K562 (cell line): ENCODE data around the gene LONRF3.

Experiments used
- ARID3A ChIP-seq: IDR thresholded peaks from 2 replicates; pipeline ENCODE4 v1.6.1; 2012; ENCODE audit warnings: low read depth, low read length, improper control_type of control experiment, borderline replicate concordance
- ATF3 ChIP-seq, 2 experiments: fragments of 450-650 bp in 1 of 2; sonication (generic) in 1 of 2; formaldehyde crosslinking in 1 of 2; IDR thresholded peaks in 1 of 2; conservative IDR thresholded peaks in 1 of 2; 2 replicates each; pipeline versions ENCODE4 v1.6.1 to v1.8.1; 2016 to 2023; ENCODE audit warnings: mild to moderate bottlenecking in 2 of 2, moderate library complexity in 2 of 2, inconsistent platforms in 1 of 2, missing genetic modification reagents in 1 of 2
- CTCF ChIP-seq, 3 experiments: IDR thresholded peaks in 2 of 3; conservative IDR thresholded peaks in 1 of 3; 2 replicates each; pipeline ENCODE4 v1.5.1; 2011 to 2012; ENCODE audit warnings: low read length in 3 of 3, mild to moderate bottlenecking in 3 of 3, control low read depth in 2 of 3, improper control_type of control experiment in 1 of 3, inconsistent platforms in 1 of 3, low read depth in 1 of 3, mixed read lengths in 1 of 3, moderate library complexity in 1 of 3; ENCODE audit not compliant: insufficient read depth in 2 of 3
- EP300 ChIP-seq: IDR thresholded peaks from 2 replicates; pipeline ENCODE4 v1.6.1; 2012; ENCODE audit warnings: low read length, improper control_type of control experiment
- ETV6 ChIP-seq, 3 experiments: fragments of 150-350 bp in 1 of 3; sonication (generic) in 1 of 3; formaldehyde crosslinking in 1 of 3; IDR thresholded peaks; 2 replicates each; pipeline versions ENCODE4 v1.6.1 to v1.8.0; 2014 to 2022; ENCODE audit warnings: borderline replicate concordance in 2 of 3, low read depth in 2 of 3, antibody characterized with exemption in 1 of 3, low read length in 1 of 3, mild to moderate bottlenecking in 1 of 3, missing genetic modification reagents in 1 of 3
- EZH2 ChIP-seq: IDR thresholded peaks from 2 replicates; pipeline ENCODE4 v1.6.1; 2012; ENCODE audit warnings: low read depth, mild to moderate bottlenecking, inconsistent platforms, low read length, borderline replicate concordance
- GABPB1 ChIP-seq: sonication (generic); formaldehyde crosslinking; IDR thresholded peaks from 2 replicates; pipeline ENCODE4 v1.8.0; 2022; ENCODE audit warnings: mild to moderate bottlenecking, missing genetic modification reagents
- POLR2A ChIP-seq: fragments of 450-650 bp; conservative IDR thresholded peaks from 2 replicates; pipeline ENCODE4 v1.6.1; 2016
- RBM22 ChIP-seq: fragments of 200-400 bp; formaldehyde crosslinking; IDR thresholded peaks from 2 replicates; pipeline ENCODE4 v1.6.1; 2018; ENCODE audit warnings: low read length, low read depth; ENCODE audit not compliant: poor library complexity, severe bottlenecking
- SMAD1 ChIP-seq: fragments of 150-350 bp; IDR thresholded peaks from 2 replicates; pipeline ENCODE4 v1.6.1; 2014; ENCODE audit warnings: low read length, low read depth; ENCODE audit not compliant: partially characterized antibody
- SRSF9 ChIP-seq: fragments of 200-400 bp; formaldehyde crosslinking; IDR thresholded peaks from 2 replicates; pipeline ENCODE4 v1.6.1; 2017; ENCODE audit warnings: low read depth, low read length, borderline replicate concordance
- TARDBP ChIP-seq: fragments of 450-650 bp; IDR thresholded peaks from 2 replicates; pipeline ENCODE4 v1.6.1; 2016
- ZBTB26 ChIP-seq: fragments of 450-650 bp; formaldehyde crosslinking; IDR thresholded peaks from 2 replicates; pipeline ENCODE4 v1.4.0; 2022; ENCODE audit warnings: missing genetic modification characterization
- ZNF143 ChIP-seq: sonication (generic); formaldehyde crosslinking; IDR thresholded peaks from 2 replicates; pipeline ENCODE4 v1.9.0; 2022; ENCODE audit warnings: mild to moderate bottlenecking, missing genetic modification reagents

GRCh38 chrX:119036107-119037029 lies 62.0 kb downstream of the LONRF3 start:
- TF ChIP-seq SMAD1 (no peak), ZNF143 (CRISPR knock-in tag) (no peak), RBM22 (no peak), ZBTB26 (no peak), ATF3 (IDR thresholded peaks at IDR 0.05) (no peak), ATF3 (CRISPR knock-in tag; conservative IDR thresholded peaks at IDR 0.05) (no peak), SRSF9 (no peak), GABPB1 (CRISPR knock-in tag) (no peak), TARDBP (no peak), ARID3A (no peak), EZH2 (no peak), EP300 (no peak), ETV6 (IDR thresholded peaks at IDR 0.05; ENCODE audit: borderline replicate concordance in 1 of 2, low read depth in 2 of 2, low read length in 1 of 2) (no peak), ETV6 (CRISPR knock-in tag; IDR thresholded peaks at IDR 0.05; ENCODE audit: borderline replicate concordance) (no peak), CTCF (IDR thresholded peaks at IDR 0.05 in 2 of 3, conservative IDR thresholded peaks at IDR 0.05 in 1 of 3; ENCODE audit: insufficient read depth in 2 of 3, low read depth in 1 of 3, low read length in 3 of 3) (no peak), POLR2A (no peak)
